ENCODE measurements around the gene CCDC57.

GRCh38 chr17:82087961-82088837 lies 124.4 kb downstream of the CCDC57 start:
- TF ChIP-seq EZH2phosphoT487 (IDR thresholded peaks at IDR 0.05; ENCODE audit: insufficient read depth, low read depth) (no peak), EZH2 (IDR thresholded peaks at IDR 0.05; ENCODE audit: insufficient read depth, poor library complexity, severe bottlenecking) (no peak)
